ENCODE data around the gene FCRL1.

Gene FCRL1

DNA sequence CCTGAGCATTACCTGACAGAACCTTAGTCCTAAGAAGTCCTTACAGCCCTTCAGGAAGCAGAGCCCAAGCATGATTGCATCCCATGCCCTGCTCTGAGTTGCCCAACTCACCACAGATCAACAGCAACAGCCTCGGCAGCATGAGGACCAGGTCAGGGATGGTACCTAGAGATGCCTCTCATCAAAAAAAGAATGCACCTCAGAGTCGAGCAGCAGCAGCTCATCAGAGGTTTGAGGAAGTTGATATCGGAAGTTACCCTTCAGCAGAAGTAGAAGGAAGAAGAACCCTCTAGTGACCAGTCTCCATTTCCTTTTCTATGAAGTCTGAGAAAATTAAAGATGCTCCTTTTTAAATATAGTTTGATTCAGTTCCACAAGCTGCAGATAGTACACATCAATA, at the start of gene FCRL1:
FCRL1 (minus strand) TSS at position 225 of the 400 bp plus-strand sequence; CDS start at position 142, 83 bp downstream.
- H3K36me3 ChIP-seq (ENCODE audit: control insufficient read depth, insufficient read depth, low read length), result no peaks in the 10 kb centered on the region
- no peak within 1 kb of the TSS for H3K4me3 ChIP-seq (replicated peaks; ENCODE audit: low read depth, low read length)
- H3K27me3 ChIP-seq (replicated peaks; ENCODE audit: control insufficient read depth, insufficient read depth, low read length), result no peaks in the 10 kb centered on the region
- no peak for DNase-seq (ENCODE audit: extremely low read depth, insufficient read length)
- TF ChIP-seq, protein P1, sequence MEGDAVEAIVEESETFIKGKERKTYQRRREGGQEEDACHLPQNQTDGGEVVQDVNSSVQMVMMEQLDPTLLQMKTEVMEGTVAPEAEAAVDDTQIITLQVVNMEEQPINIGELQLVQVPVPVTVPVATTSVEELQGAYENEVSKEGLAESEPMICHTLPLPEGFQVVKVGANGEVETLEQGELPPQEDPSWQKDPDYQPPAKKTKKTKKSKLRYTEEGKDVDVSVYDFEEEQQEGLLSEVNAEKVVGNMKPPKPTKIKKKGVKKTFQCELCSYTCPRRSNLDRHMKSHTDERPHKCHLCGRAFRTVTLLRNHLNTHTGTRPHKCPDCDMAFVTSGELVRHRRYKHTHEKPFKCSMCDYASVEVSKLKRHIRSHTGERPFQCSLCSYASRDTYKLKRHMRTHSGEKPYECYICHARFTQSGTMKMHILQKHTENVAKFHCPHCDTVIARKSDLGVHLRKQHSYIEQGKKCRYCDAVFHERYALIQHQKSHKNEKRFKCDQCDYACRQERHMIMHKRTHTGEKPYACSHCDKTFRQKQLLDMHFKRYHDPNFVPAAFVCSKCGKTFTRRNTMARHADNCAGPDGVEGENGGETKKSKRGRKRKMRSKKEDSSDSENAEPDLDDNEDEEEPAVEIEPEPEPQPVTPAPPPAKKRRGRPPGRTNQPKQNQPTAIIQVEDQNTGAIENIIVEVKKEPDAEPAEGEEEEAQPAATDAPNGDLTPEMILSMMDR (IDR thresholded peaks at IDR 0.05; ENCODE audit: insufficient read depth, low read length, poor library complexity, severe bottlenecking), result no peak

- TF ChIP-seq, protein P1 (IDR thresholded peaks at IDR 0.05; ENCODE audit: insufficient read depth, low read length, poor library complexity, severe bottlenecking), result no peak
- DNase-seq (ENCODE audit: extremely low read depth, insufficient read length), result no peak
- Histone ChIP-seq H3K36me3 (ENCODE audit: control insufficient read depth, insufficient read depth, low read length) (no peaks in the 10 kb centered on the region), H3K4me3 (replicated peaks; ENCODE audit: low read depth, low read length) (no peak overlapping the region), H3K27me3 (replicated peaks; ENCODE audit: control insufficient read depth, insufficient read depth, low read length) (no peaks in the 10 kb centered on the region; the same call in 1 of the 2 replicates)
These were observed 48.7 kb upstream of the FCRL1 start for GRCh38 chr1:157868654-157869053.

- Histone ChIP-seq H3K4me3 (replicated peaks; ENCODE audit: low read depth, low read length) (no peak overlapping the region), H3K36me3 (ENCODE audit: control insufficient read depth, insufficient read depth, low read length) (no peaks in the 10 kb centered on the region), H3K27me3 (replicated peaks; ENCODE audit: control insufficient read depth, insufficient read depth, low read length) (no peaks in the 10 kb centered on the region)
- TF ChIP-seq, protein P1 (IDR thresholded peaks at IDR 0.05; ENCODE audit: insufficient read depth, low read length, poor library complexity, severe bottlenecking), result no peak
- DNase-seq (ENCODE audit: extremely low read depth, insufficient read length), result no peak
These were observed 42.5 kb upstream of the FCRL1 start for GRCh38 chr1:157862114-157863070.

GRCh38 chr1:157856538-157856937, 36.6 kb upstream of the FCRL1 start:
- no peaks in the 10 kb centered on the region for H3K27me3 ChIP-seq (replicated peaks; ENCODE audit: control insufficient read depth, insufficient read depth, low read length)
- H3K4me3 ChIP-seq (replicated peaks; ENCODE audit: low read depth, low read length), result no peak overlapping the region
- TF ChIP-seq, protein P1 (IDR thresholded peaks at IDR 0.05; ENCODE audit: insufficient read depth, low read length, poor library complexity, severe bottlenecking), result no peak
- no peak for DNase-seq (ENCODE audit: extremely low read depth, insufficient read length)
- no peaks in the 10 kb centered on the region for H3K36me3 ChIP-seq (ENCODE audit: control insufficient read depth, insufficient read depth, low read length)

DNA sequence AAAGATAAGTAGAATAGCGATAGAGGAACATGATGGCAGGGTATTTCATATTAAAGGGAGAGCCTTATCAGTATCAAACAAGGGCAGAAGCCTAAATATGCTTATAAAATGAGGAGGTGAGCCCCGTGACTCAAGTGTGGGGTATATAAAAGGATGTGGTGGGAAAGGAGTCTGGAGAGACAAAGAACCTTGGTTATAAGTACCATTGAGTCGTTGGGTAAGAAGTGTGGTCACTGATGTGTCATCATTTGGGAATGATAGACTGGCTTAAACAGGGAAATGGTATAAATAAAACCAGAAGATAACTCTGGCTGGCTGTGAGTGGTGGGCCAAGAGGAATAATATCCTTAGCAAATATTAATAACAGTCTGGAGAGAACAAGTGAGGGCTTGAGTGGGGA, 32.6 kb upstream of the FCRL1 start:
- no peak for DNase-seq (ENCODE audit: extremely low read depth, insufficient read length)
- no peak overlapping the region for H3K4me3 ChIP-seq (replicated peaks; ENCODE audit: low read depth, low read length)
- H3K36me3 ChIP-seq (ENCODE audit: control insufficient read depth, insufficient read depth, low read length), result no peaks in the 10 kb centered on the region
- TF ChIP-seq, protein P1 (IDR thresholded peaks at IDR 0.05; ENCODE audit: insufficient read depth, low read length, poor library complexity, severe bottlenecking), result no peak
- H3K27me3 ChIP-seq (replicated peaks; ENCODE audit: control insufficient read depth, insufficient read depth, low read length), result no peaks in the 10 kb centered on the region
